ENCODE results near the gene CIRBP. TPM values are rescaled to one million over a fixed set of nuclear protein-coding genes. Genes with fewer than 3 reads are reported as not detected.
A peak's percentile ranks its signal among the peaks of the same experiment; 100 is the strongest.

The CIRBP gene
- total and polyA plus RNA-seq, 9 of the 15 experiments (the other 6 are each of a cell fraction or from before 2014, with no cell fraction given) = 20.5 to 327 (median 176) TPM

GRCh38 chr19:1252221-1252820 lies 16.8 kb upstream of the CIRBP start (continued):
- no peak for TF ChIP-seq MIER1 (IDR thresholded peaks at IDR 0.05; ENCODE audit: low read depth)
- no peak for TF ChIP-seq STAT5A (IDR thresholded peaks at IDR 0.05; ENCODE audit: borderline replicate concordance, low read length)

- Histone ChIP-seq H4K20me1 (replicated peaks; ENCODE audit: control insufficient read depth, insufficient read depth, low read length) (0 out of 2 replicates have a peak, but pooled peaks cover 4% of the 10 kb centered on the region), H3K27ac (ENCODE audit: extremely low read depth, low read depth, low read length) (peak overlapping the region; percentile 82), H3K9ac (ENCODE audit: insufficient read depth in 1 of 2, low read depth in 2 of 2, low read length in 2 of 2) (peak overlapping the region; percentile 79 to 96), H3K9me3 (replicated peaks; ENCODE audit: control insufficient read depth, insufficient read depth, low read depth, low read length) (no peaks in the 10 kb centered on the region), H2AFZ (ENCODE audit: low read depth, low read length) (no peak overlapping the region), H3K79me2 (ENCODE audit: control insufficient read depth, insufficient read depth, low read length) (peaks cover 70% of the 10 kb centered on the region), H3K27me3 (ENCODE audit: control insufficient read depth in 2 of 2, insufficient read depth in 2 of 2, low read length in 2 of 2) (no peaks in the 10 kb centered on the region), H3K4me2 (ENCODE audit: insufficient read depth, low read length) (peak overlapping the region; percentile 84), H3K9me1 (ENCODE audit: control insufficient read depth, insufficient read depth, low read length) (no peaks in the 10 kb centered on the region), H3K36me3 (ENCODE audit: control insufficient read depth, insufficient read depth, low read length) (peaks cover 62% of the 10 kb centered on the region; the same call in 2 of the 3 replicates), H3K4me1 (replicated peaks in 1 of 2; ENCODE audit: control insufficient read depth in 2 of 2, insufficient read depth in 2 of 2, low read length in 2 of 2) (peaks cover 22 to 96% of the 10 kb centered on the region in 2 experiments; a peak in 4 of 5 replicates), H3K4me3 (peak overlapping the region; percentile 93)
- ChIA-PET CTCF (ENCODE audit: low intra/inter-chr PET ratio) (interaction anchor here (0.6 to 1.3 kb wide), 2 partner anchors 13 to 408 kb away, joined by 3 to 5 read pairs; no protein-coding TSS in a partner anchor), POLR2A (interaction anchor here (0.6 to 7.8 kb wide), 8 partner anchors 9 to 634 kb away, joined by 3 to 88 read pairs (median 4); partner anchors contain the start of genes CIRBP and FAM174C)
- in situ Hi-C loops (cut with MboI) = no loop called here
- DNase-seq (ENCODE audit: extremely low read depth in 1 of 4, low spot score in 3 of 4) (peak in 2 of 4 experiments; percentile 72 to 88), FAIRE-seq (peak; percentile 89), ATAC-seq (peak; percentile 57)
- no TSS peak for BruUV-seq (replicated peaks)
- WGBS (ENCODE audit: insufficient coverage, low coverage, missing lambda C conversion rate) = 3% methylated on average over 14 of the region's 26 CpGs
- intact Hi-C loops (cut with micrococcal nuclease) = no loop called here
- TF ChIP-seq FOSL1 (tag; conservative IDR thresholded peaks at IDR 0.05) (peak; percentile 95), SNIP1 (IDR thresholded peaks at IDR 0.05; ENCODE audit: low read depth) (no peak), SMARCA4 (IDR thresholded peaks at IDR 0.05) (peak; percentile 80), CHD1 (IDR thresholded peaks at IDR 0.05; ENCODE audit: low read length) (peak; percentile 24), ZNF584 (CRISPR knock-in tag; IDR thresholded peaks at IDR 0.05; ENCODE audit: low read depth) (peak; percentile 82; the same call in 1 of the 2 replicates), SMAD4 (CRISPR knock-in tag; conservative IDR thresholded peaks at IDR 0.05) (no peak), HMGN3 (IDR thresholded peaks at IDR 0.05; ENCODE audit: borderline replicate concordance, extremely low read depth, insufficient read length, low read depth, low read length) (peak; percentile 32), MAZ (CRISPR knock-in tag; conservative IDR thresholded peaks at IDR 0.05 in 1 of 2, IDR thresholded peaks at IDR 0.05 in 1 of 2) (peak; percentile 82 to 85; a peak in 3 of 4 replicates), SMAD1 (IDR thresholded peaks at IDR 0.05; ENCODE audit: low read depth, low read length, partially characterized antibody) (peak; percentile 16), ZNF395 (CRISPR knock-in tag; IDR thresholded peaks at IDR 0.05) (peak; percentile 36; the same call in 1 of the 2 replicates), NR2C2 (CRISPR knock-in tag; IDR thresholded peaks at IDR 0.05) (no peak), NR2C2 (tag; IDR thresholded peaks at IDR 0.05) (peak; percentile 20), UBTF (IDR thresholded peaks at IDR 0.05; ENCODE audit: borderline replicate concordance in 1 of 2, low read depth in 2 of 2, low read length in 2 of 2) (peak in 1 of 2 experiments; percentile 23; a peak in 1 of 4 replicates)
Observed at GRCh38 chr19:1252821-1253513, 16.2 kb upstream of the CIRBP start.

Measured in K562 (cell line).